Caco-2 (cell line): ENCODE measurements around the gene NBPF3. TPM values are rescaled to one million over a fixed set of nuclear protein-coding genes. Genes with fewer than 3 reads are reported as not detected.

Source experiments
- BruUV-seq: library from RNA; stranded (reverse); fragments of 400-500 nt; replicated peaks from 2 replicates; lab custom pipeline; 2021; lab: Mats Ljungman, UMichigan
- CTCF ChIA-PET: fragments of 300-600 bp; sonication (Branson Sonifier 250); formaldehyde crosslinking; loops from one replicate; lab custom pipeline; 2022; ENCODE audit warnings: antibody characterized with exemption; lab: Charles Lee
- POLR2A ChIA-PET: fragments of 300-600 bp; sonication (Branson Sonifier 250); formaldehyde crosslinking; loops from one replicate; lab custom pipeline; 2022; ENCODE audit warnings: antibody characterized with exemption; lab: Charles Lee
- DNase-seq, 2 experiments: peaks; one replicate each; pipeline versions ENCODE4 v3.0.0 to v3.0.0-alpha.2; 2020 to 2022
- H3K27me3 ChIP-seq: replicated peaks from 2 replicates; pipeline ENCODE4 v1.6.0; 2011; ENCODE audit warnings: low read length; ENCODE audit not compliant: control insufficient read depth, insufficient read depth
- H3K36me3 ChIP-seq: 2 replicates; pipeline ENCODE4 v1.5.1; 2011; ENCODE audit warnings: low read length; ENCODE audit not compliant: control insufficient read depth, insufficient read depth
- H3K4me1 ChIP-seq: fragments of 250-450 bp; sonication (Bioruptor Pico); 2 replicates; pipeline ENCODE4 v1.5.1; 2020; ENCODE audit warnings: mild to moderate bottlenecking
- H3K4me3 ChIP-seq: 2 replicates; pipeline ENCODE4 v1.5.1; 2011; ENCODE audit warnings: low read depth, mild to moderate bottlenecking, control low read depth, low read length
- H3K9me3 ChIP-seq: fragments of 250-450 bp; sonication (Bioruptor Pico); 2 replicates; pipeline ENCODE4 v1.5.1; 2020; ENCODE audit warnings: mild to moderate bottlenecking, moderate library complexity
- H3K27ac Mint-ChIP-seq: one replicate; pipeline ENCODE4 v1.8.0; 2022; ENCODE audit warnings: mixed read lengths; ENCODE audit not compliant: unreplicated experiment
- H3K27me3 Mint-ChIP-seq: one replicate; pipeline ENCODE4 v1.8.0; 2022; ENCODE audit warnings: mixed read lengths; ENCODE audit not compliant: insufficient read depth, unreplicated experiment
- H3K36me3 Mint-ChIP-seq: one replicate; pipeline ENCODE4 v1.8.0; 2022; ENCODE audit warnings: mild to moderate bottlenecking, mixed read lengths; ENCODE audit not compliant: insufficient read depth, unreplicated experiment
- H3K4me1 Mint-ChIP-seq: one replicate; pipeline ENCODE4 v1.8.0; 2022; ENCODE audit warnings: low read depth, mixed read lengths; ENCODE audit not compliant: unreplicated experiment
- H3K4me3 Mint-ChIP-seq: one replicate; pipeline ENCODE4 v1.8.0; 2022; ENCODE audit warnings: mild to moderate bottlenecking, moderate library complexity, mixed read lengths; ENCODE audit not compliant: unreplicated experiment
- H3K9me3 Mint-ChIP-seq: one replicate; pipeline ENCODE4 v1.8.0; 2022; ENCODE audit warnings: mixed read lengths; ENCODE audit not compliant: unreplicated experiment
- CTCF ChIP-seq, 2 experiments: fragments of 200-600 bp in 1 of 2; IDR thresholded peaks; 1 replicate in 1 of 2; 2 replicates in 1 of 2; pipeline versions ENCODE4 v1.5.1 to v1.8.0; 2011 to 2022; ENCODE audit warnings: antibody characterized with exemption in 1 of 2, control low read depth in 1 of 2, inconsistent platforms in 1 of 2, low read depth in 1 of 2, low read length in 1 of 2, mild to moderate bottlenecking in 1 of 2, moderate library complexity in 1 of 2; ENCODE audit not compliant: insufficient read depth in 1 of 2, severe bottlenecking in 1 of 2, unreplicated experiment in 1 of 2
- intact Hi-C: fragments of 100-400 bp; cut with micrococcal nuclease; formaldehyde crosslinking; loops from one replicate; pipeline ENCODE4 v1.10.0; 2022; ENCODE audit not compliant: unreplicated experiment
- total RNA-seq: library from RNA; stranded (reverse); gene quantifications from 2 replicates; pipeline ENCODE4 v1.2.3, GENCODE V29; 2022

Gene NBPF3
- total RNA-seq, 1 experiment from 2014 or later = 14.9 TPM

DNA sequence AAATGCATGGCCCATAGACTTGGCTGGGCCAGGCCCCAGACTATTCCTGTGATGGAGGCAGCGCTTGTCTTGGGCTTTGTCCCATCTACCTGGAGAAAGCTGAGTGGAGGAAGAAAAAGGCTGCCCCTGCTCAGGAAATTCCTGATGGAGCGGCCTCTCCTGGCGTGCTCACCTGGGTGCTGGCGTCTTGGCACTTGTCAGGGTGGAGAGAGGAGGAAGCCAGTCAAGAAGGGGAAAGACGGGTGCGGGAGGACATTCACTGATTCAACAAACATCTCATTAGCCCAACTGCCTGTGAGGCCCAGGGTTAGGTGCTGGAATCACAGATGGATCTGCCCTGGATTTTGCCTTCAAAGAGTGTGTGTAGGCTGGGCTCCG, 85.4 kb downstream of the NBPF3 start:
- no peaks in the 10 kb centered on the region for H3K36me3 Mint-ChIP-seq
- POLR2A ChIA-PET = no interaction called here

DNA sequence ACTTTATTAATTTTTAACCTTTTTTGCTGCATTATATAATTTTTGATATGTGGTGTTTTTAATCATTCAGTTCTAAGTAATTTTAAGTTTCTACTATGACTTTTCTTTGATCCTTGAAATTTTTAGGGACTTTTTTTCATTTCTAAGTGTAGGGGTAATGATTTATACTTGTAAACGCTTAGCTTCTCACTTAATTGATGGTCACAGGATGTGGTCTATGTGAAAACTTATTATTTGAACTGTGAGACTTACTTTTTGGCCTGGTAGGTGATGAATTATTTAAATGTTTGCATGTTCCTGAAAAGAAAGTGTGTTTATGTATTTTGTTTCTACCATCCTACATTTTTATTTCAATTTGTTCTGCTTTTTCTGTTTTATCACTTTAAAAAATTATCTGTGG, 86.5 kb downstream of the NBPF3 start:
- Histone ChIP-seq H3K4me1 (no peaks in the 10 kb centered on the region), H3K36me3 (no peaks in the 10 kb centered on the region), H3K27me3 (no peaks in the 10 kb centered on the region), H3K9me3 (no peaks in the 10 kb centered on the region), H3K4me3 (no peak overlapping the region)
- ChIA-PET POLR2A (no interaction called here), CTCF (no interaction called here)
- no peak overlapping the region for H3K4me3 Mint-ChIP-seq
- no peak overlapping the region for H3K27ac Mint-ChIP-seq
- peaks cover 5% of the 10 kb centered on the region for H3K4me1 Mint-ChIP-seq
- intact Hi-C loops = no loop called here
- BruUV-seq = no TSS peak
- no peak for DNase-seq
- H3K36me3 Mint-ChIP-seq = no peaks in the 10 kb centered on the region
- no peaks in the 10 kb centered on the region for H3K9me3 Mint-ChIP-seq
- peaks cover 3% of the 10 kb centered on the region for H3K27me3 Mint-ChIP-seq
- TF ChIP-seq CTCF (IDR thresholded peaks at IDR 0.05; ENCODE audit: insufficient read depth in 1 of 2, low read depth in 1 of 2, low read length in 1 of 2, severe bottlenecking in 1 of 2, unreplicated experiment in 1 of 2) = no peak

More for the DNA sequence above, 85.4 kb downstream of the NBPF3 start:
- Mint-ChIP-seq H3K4me1 (peaks cover 3% of the 10 kb centered on the region), H3K9me3 (no peaks in the 10 kb centered on the region), H3K27me3 (peaks cover under 1% of the 10 kb centered on the region), H3K27ac (no peak overlapping the region), H3K4me3 (no peak overlapping the region)
- intact Hi-C loops = no loop called here
- no peaks in the 10 kb centered on the region for H3K9me3 ChIP-seq
- no peak for DNase-seq
- no peaks in the 10 kb centered on the region for H3K27me3 ChIP-seq
- TF ChIP-seq CTCF (IDR thresholded peaks at IDR 0.05; ENCODE audit: insufficient read depth in 1 of 2, low read depth in 1 of 2, low read length in 1 of 2, severe bottlenecking in 1 of 2, unreplicated experiment in 1 of 2) = no peak
- CTCF ChIA-PET = no interaction called here
- BruUV-seq = no TSS peak
- no peak overlapping the region for H3K4me3 ChIP-seq
- H3K36me3 ChIP-seq = no peaks in the 10 kb centered on the region
- no peaks in the 10 kb centered on the region for H3K4me1 ChIP-seq

DNA sequence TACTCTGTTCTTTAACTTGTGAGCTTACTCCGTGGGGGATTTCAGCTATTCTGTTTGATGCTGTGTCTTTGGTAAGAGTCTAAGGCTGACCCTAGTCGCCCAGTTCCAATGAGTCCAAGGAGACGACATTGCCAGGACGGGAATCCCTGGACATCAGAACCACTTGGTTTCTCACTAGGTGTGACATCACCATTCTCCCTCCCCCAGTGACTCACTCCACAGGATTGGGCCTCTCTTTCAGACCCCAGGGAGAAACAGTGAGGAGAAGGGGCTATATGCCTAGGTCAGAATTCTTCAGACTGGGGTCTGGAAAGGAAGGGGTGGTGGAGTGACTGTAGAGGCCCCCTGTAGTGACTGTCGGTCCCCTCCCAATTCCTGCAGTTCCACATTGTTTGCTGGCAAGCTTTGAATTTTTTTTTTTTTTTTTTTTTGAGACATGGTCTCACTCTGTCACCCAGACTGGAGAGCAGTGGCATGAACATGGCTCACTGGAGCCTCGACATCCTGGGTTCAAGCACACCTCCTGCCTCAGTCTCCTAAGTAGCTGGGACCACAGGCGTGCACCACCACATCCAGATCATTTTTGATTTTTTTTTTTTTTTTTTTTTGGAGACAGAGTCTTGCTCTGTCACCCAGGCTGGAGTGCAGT, 90.6 kb downstream of the NBPF3 start:
- BruUV-seq = no TSS peak
- Mint-ChIP-seq H3K27ac (no peak overlapping the region), H3K4me1 (peaks cover 5% of the 10 kb centered on the region), H3K27me3 (peaks cover 3% of the 10 kb centered on the region), H3K9me3 (no peaks in the 10 kb centered on the region), H3K36me3 (no peaks in the 10 kb centered on the region), H3K4me3 (no peak overlapping the region)
- Histone ChIP-seq H3K27me3 (no peaks in the 10 kb centered on the region), H3K9me3 (no peaks in the 10 kb centered on the region), H3K4me1 (no peaks in the 10 kb centered on the region), H3K4me3 (no peak overlapping the region), H3K36me3 (no peaks in the 10 kb centered on the region)
- ChIA-PET POLR2A (interaction anchor here (0.7 kb wide), 1 partner anchor 22 kb away, joined by 6 read pairs; no protein-coding TSS in a partner anchor), CTCF (no interaction called here)
- TF ChIP-seq CTCF (IDR thresholded peaks at IDR 0.05; ENCODE audit: insufficient read depth in 1 of 2, low read depth in 1 of 2, low read length in 1 of 2, severe bottlenecking in 1 of 2, unreplicated experiment in 1 of 2) = no peak
- intact Hi-C loops = loop anchor here (10.0 kb wide), 2 partner anchors 124 to 276 kb away; no protein-coding TSS in a partner anchor
- no peak for DNase-seq
